Measurements from ENCODE around the gene KCNA5.

Gene KCNA5

GRCh38 chr12:5038781-5039311, 4.8 kb upstream of the KCNA5 start:
- TF ChIP-seq CTCF (IDR thresholded peaks at IDR 0.05; ENCODE audit: borderline replicate concordance, extremely low read depth, low read length, poor library complexity, severe bottlenecking) (no peak), EZH2 (IDR thresholded peaks at IDR 0.05; ENCODE audit: borderline replicate concordance, low read depth, low read length, severe bottlenecking) (no peak)
- Histone ChIP-seq H3K9me3 (ENCODE audit: insufficient read depth, low read length, severe bottlenecking) (no peaks in the 10 kb centered on the region), H3K4me2 (ENCODE audit: insufficient read depth, low read length) (no peak overlapping the region), H3K27me3 (ENCODE audit: insufficient read depth, low read length, poor library complexity) (peaks cover 18% of the 10 kb centered on the region), H3K36me3 (ENCODE audit: insufficient read depth, low read length) (no peaks in the 10 kb centered on the region), H3K27ac (ENCODE audit: low read length) (no peak overlapping the region), H3K79me2 (ENCODE audit: insufficient read depth, low read length) (no peaks in the 10 kb centered on the region), H2AFZ (ENCODE audit: low read depth, low read length) (no peak overlapping the region), H4K20me1 (ENCODE audit: insufficient read depth, low read length) (no peaks in the 10 kb centered on the region), H3K9ac (ENCODE audit: low read depth, low read length) (no peak overlapping the region), H3K4me1 (ENCODE audit: insufficient read depth, low read length) (no peaks in the 10 kb centered on the region), H3K4me3 (ENCODE audit: low read depth in 1 of 2, low read length in 2 of 2) (no peak overlapping the region)
- ATAC-seq (ENCODE audit: insufficient read depth, low read depth), result no peak
- DNase-seq, result no peak

GRCh38 chr12:5039815-5040214, 3.9 kb upstream of the KCNA5 start:
- ATAC-seq (ENCODE audit: insufficient read depth, low read depth) (no peak), DNase-seq (no peak)
- no peaks in the 10 kb centered on the region for H3K79me2 ChIP-seq (ENCODE audit: insufficient read depth, low read length)
- no peak overlapping the region for H3K9ac ChIP-seq (ENCODE audit: low read depth, low read length)
- no peaks in the 10 kb centered on the region for H3K36me3 ChIP-seq (ENCODE audit: insufficient read depth, low read length)
- H2AFZ ChIP-seq (ENCODE audit: low read depth, low read length), result no peak overlapping the region
- no peaks in the 10 kb centered on the region for H3K9me3 ChIP-seq (ENCODE audit: insufficient read depth, low read length, severe bottlenecking)
- H3K4me3 ChIP-seq (ENCODE audit: low read depth in 1 of 2, low read length in 2 of 2), result no peak overlapping the region
- no peaks in the 10 kb centered on the region for H4K20me1 ChIP-seq (ENCODE audit: insufficient read depth, low read length)
- H3K4me2 ChIP-seq (ENCODE audit: insufficient read depth, low read length), result no peak overlapping the region
- H3K27ac ChIP-seq (ENCODE audit: low read length), result no peak overlapping the region
- TF ChIP-seq EZH2 (IDR thresholded peaks at IDR 0.05; ENCODE audit: borderline replicate concordance, low read depth, low read length, severe bottlenecking) (no peak), CTCF (IDR thresholded peaks at IDR 0.05; ENCODE audit: borderline replicate concordance, extremely low read depth, low read length, poor library complexity, severe bottlenecking) (no peak)
- no peaks in the 10 kb centered on the region for H3K4me1 ChIP-seq (ENCODE audit: insufficient read depth, low read length)
- H3K27me3 ChIP-seq (ENCODE audit: insufficient read depth, low read length, poor library complexity), result peaks cover 18% of the 10 kb centered on the region

- no peak overlapping the region for H2AFZ ChIP-seq (ENCODE audit: low read depth, low read length)
- H3K79me2 ChIP-seq (ENCODE audit: insufficient read depth, low read length), result no peaks in the 10 kb centered on the region
- no peaks in the 10 kb centered on the region for H3K36me3 ChIP-seq (ENCODE audit: insufficient read depth, low read length)
- no peak overlapping the region for H3K4me3 ChIP-seq (ENCODE audit: low read depth in 1 of 2, low read length in 2 of 2)
- no peaks in the 10 kb centered on the region for H3K4me1 ChIP-seq (ENCODE audit: insufficient read depth, low read length)
- H3K4me2 ChIP-seq (ENCODE audit: insufficient read depth, low read length), result no peak overlapping the region
- no peaks in the 10 kb centered on the region for H4K20me1 ChIP-seq (ENCODE audit: insufficient read depth, low read length)
- no peaks in the 10 kb centered on the region for H3K9me3 ChIP-seq (ENCODE audit: insufficient read depth, low read length, severe bottlenecking)
- peaks cover 18% of the 10 kb centered on the region for H3K27me3 ChIP-seq (ENCODE audit: insufficient read depth, low read length, poor library complexity)
- H3K9ac ChIP-seq (ENCODE audit: low read depth, low read length), result no peak overlapping the region
- TF ChIP-seq EZH2 (IDR thresholded peaks at IDR 0.05; ENCODE audit: borderline replicate concordance, low read depth, low read length, severe bottlenecking), result no peak
- TF ChIP-seq CTCF (IDR thresholded peaks at IDR 0.05; ENCODE audit: borderline replicate concordance, extremely low read depth, low read length, poor library complexity, severe bottlenecking), result no peak
- ATAC-seq (ENCODE audit: insufficient read depth, low read depth), result no peak
- H3K27ac ChIP-seq (ENCODE audit: low read length), result no peak overlapping the region
- DNase-seq, result no peak
These were observed 3.3 kb upstream of the KCNA5 start for GRCh38 chr12:5040368-5040767.
